GM12864 (cell line): ENCODE data around the gene ZNF774.

ENCODE experiments used
- DNase-seq: peaks from one replicate; pipeline ENCODE4 v3.0.0-alpha.2; 2011; ENCODE audit warnings: low read depth
- H3K4me3 ChIP-seq: 2 replicates; pipeline ENCODE4 v1.5.1; 2011; ENCODE audit warnings: mild to moderate bottlenecking, low read depth, low read length, control low read depth
- CTCF ChIP-seq: IDR thresholded peaks from 2 replicates; pipeline ENCODE4 v1.5.1; 2011; ENCODE audit warnings: low read depth, mild to moderate bottlenecking, moderate library complexity, low read length, control low read depth, inconsistent platforms; ENCODE audit errors: missing control alignments

ZNF774 gene

GRCh38 chr15:90387534-90388461 lies 35.7 kb downstream of the ZNF774 start, which contains the start of gene IQGAP1:
TSS of gene IQGAP1 (plus strand) at chr15:90388242. CDS start at chr15:90388342, 100 bp downstream.
- peak within 1 kb of the TSS; percentile 85 for H3K4me3 ChIP-seq
- peak; percentile 90 for DNase-seq
- no peak for TF ChIP-seq CTCF

GRCh38 chr15:90388462-90389380 lies 36.6 kb downstream of the ZNF774 start:
- no peak for TF ChIP-seq CTCF
- DNase-seq, result no peak
- peak overlapping the region; percentile 85 for H3K4me3 ChIP-seq

- TF ChIP-seq CTCF, result no peak
- H3K4me3 ChIP-seq, result peak overlapping the region; percentile 85
- DNase-seq, result no peak
Observed at GRCh38 chr15:90389513-90389912, 37.4 kb downstream of the ZNF774 start.

GRCh38 chr15:90393040-90393439 lies 41.0 kb downstream of the ZNF774 start:
- H3K4me3 ChIP-seq, result no peak overlapping the region
- TF ChIP-seq CTCF, result no peak
- DNase-seq, result no peak

GRCh38 chr15:90394074-90394473 lies 42.0 kb downstream of the ZNF774 start:
- no peak overlapping the region for H3K4me3 ChIP-seq
- DNase-seq, result no peak
- no peak for TF ChIP-seq CTCF

GRCh38 chr15:90394748-90395442 lies 42.8 kb downstream of the ZNF774 start:
- TF ChIP-seq CTCF, result no peak
- DNase-seq, result no peak
- H3K4me3 ChIP-seq, result no peak overlapping the region
